Right ventricle myocardium inferior (tissue), 1 donor: ENCODE data around the gene AHNAK. TPM values are rescaled to one million over a fixed set of nuclear protein-coding genes. Genes with fewer than 3 reads are reported as not detected.

Experiments
- ATAC-seq: fragments of 200-7000 bp; cut with Tn5 transposase; one replicate; pipeline ENCODE4 v1.9.1; 2020; ENCODE audit warnings: mild to moderate bottlenecking, moderate library complexity
- DNase-seq: peaks from one replicate; pipeline ENCODE4 v3.0.0; 2021; ENCODE audit errors: missing footprints
- intact Hi-C: fragments of 100-400 bp; cut with DNase I; formaldehyde crosslinking; loops from one replicate; pipeline ENCODE4 v1.11.0; 2022
- total RNA-seq: library from RNA; stranded (reverse); fragmentation: NEBNext Ultra II Directional; extraction: Animal tissue kit (Norgen Biotek cat#: 25700); gene quantifications from one replicate; pipeline ENCODE4 v1.2.1, GENCODE V29; 2021
- donor health status: DM: no; HTN: yes; CAD: no; lungs with severe emphysema.

The AHNAK gene
- total RNA-seq, 1 donor from 2014 or later, result 332 TPM

GRCh38 chr11:62542750-62543567, 3.6 kb downstream of the AHNAK start:
- peak; percentile 38 for ATAC-seq
- DNase-seq, result peak; percentile 92

DNA sequence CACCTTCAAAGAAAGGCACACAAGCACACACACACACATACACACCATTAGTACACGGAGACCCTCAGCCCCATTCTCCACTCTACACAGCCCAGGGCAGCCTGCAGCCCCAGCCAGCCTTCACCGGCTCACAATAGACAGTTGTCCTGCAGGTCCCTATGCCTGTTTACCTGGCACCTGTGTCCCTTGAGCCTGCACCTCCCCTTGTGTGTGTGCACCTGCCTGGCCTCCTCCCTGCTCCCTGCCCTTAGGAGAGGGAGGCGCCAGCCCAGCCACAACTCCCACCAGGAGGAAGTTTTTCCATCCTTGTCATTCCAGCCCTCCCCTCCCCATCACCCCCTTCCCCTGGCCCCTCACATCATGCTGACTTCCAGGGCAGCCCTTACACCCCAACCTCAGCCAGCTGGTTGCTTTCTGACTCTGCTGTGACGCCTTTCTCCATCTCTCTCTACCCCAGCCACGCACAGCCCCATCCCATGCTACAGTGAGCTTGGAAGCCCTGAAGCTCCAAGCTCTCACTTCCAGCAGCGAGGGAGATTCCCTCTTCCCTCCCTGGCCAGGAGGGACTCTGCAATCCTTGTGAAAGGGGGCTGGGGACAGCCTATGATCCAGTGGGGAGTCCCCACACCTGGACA, 4.4 kb downstream of the AHNAK start:
- no peak for ATAC-seq

More at GRCh38 chr11:62542750-62543567, 3.6 kb downstream of the AHNAK start:
- intact Hi-C loops, result loop anchor here (2.0 to 5.0 kb wide), 2 partner anchors 118 to 146 kb away; no protein-coding TSS in a partner anchor

DNA sequence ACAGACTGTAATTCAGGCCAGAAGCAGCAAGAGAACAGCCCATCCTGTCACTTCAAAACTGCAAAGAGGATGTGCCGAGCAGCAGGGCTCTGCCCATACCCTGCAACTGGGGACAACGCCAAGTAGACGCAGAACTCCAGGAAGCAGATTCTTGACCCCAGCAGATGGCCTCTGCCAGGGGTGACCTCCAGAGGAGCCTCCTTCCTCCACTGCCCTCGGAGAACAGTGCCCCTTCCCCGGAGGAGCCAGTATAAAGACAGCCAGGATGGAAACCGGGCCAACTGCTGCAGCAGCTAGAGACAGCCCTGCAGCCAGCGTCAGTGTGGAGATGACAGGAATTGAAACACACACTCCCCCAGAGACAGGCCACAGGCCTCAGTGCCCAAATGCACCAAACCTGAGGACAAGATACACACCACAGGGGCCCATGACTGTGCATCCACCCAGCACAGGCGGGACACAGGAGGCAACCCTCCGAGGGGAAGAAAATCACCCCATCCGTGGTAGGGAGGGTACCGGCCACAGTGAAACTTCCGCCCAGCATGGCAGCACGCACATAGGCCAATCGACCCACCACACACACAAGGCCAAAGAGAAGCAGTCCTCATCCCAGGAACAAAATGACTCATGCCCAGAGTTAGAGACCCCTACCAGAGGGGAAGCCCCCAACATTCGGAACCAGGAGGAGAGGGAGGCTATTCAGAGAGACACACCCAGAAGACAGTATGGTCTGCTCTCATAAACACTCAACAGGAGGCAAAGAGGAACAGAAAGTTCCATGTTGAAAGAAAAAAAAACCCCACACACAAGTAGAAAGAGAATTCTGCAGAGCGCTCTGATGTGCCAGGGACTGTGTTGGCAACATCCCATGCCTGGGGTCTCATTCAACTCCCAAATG, 5.6 kb downstream of the AHNAK start:
- intact Hi-C loops, result loop anchor here (2.0 to 5.0 kb wide), 2 partner anchors 32 to 144 kb away; no protein-coding TSS in a partner anchor
- DNase-seq (no peak), ATAC-seq (no peak)

More for the DNA sequence above, 4.4 kb downstream of the AHNAK start:
- intact Hi-C loops, result loop anchor here (2.0 to 5.0 kb wide), 2 partner anchors 117 to 145 kb away; no protein-coding TSS in a partner anchor
- DNase-seq, result no peak

DNA sequence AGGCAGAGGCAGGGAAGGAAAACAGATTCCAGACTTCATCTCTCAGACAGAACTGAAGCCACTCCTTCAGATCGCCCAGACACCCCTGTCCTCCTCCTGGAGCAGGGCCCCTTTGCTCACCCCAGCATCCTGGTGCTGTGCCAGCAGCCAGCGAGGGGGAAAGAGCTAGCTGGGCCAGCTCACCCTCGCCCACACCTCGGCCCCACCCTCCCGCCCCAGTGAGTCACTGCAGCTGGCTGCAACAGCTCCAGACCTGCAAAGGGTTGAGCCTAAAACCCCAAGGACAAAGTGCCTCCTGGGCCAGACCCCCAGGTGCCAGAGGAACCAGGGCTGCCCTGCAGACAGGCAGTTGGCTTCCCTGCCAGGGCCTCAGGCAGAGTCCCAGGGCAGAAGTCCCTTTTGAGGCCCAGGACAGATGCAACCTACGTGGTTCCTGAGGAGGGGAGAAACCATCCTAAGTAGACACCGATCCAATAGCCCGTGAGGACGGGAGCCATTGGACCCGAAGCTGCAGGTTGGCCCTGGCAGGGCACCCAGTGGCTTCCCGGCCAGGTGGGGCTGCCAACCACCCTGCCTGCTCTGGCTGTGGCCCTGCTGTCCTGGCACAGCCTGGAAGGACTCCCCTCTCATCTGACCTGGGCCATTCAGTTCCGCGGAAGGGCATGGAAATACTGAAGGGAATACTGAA, 7.2 kb downstream of the AHNAK start:
- ATAC-seq (peak; percentile 29), DNase-seq (no peak)
- intact Hi-C loops, result no loop called here

DNA sequence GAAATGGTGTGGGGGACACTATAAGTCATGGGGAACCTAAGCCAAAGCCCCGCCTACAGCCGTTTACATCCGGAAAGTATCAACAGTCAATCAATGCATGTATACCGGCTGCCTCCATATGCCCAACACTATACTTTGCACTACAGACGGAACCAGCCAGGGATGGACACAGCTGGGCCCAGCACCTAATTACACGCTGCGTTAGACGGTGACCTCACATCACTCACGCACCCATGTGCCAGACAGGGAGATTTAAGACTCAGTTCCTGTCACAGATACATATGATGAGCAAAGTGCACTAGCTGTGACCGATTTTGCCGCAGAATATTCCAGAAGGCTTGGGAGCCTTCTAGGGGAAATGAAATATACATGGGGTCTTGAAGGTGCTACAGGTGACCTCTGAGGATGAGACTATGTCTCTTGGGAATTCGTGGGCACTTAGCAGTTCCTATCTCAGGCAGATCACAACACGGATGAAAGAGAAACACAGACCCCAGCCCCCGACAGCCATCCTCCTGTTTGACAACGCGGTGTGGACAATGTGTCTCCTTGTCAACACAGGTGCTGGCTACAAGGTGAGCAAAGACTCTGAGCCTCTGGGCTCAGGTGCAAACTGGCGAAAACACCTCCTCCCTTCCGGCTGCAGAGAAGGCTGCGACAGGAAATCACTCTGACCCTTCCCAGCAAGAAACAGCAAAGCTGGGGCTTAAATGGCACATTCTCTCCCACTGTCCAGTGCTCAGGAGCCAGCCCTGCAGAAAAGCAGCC, 8.0 kb downstream of the AHNAK start:
- intact Hi-C loops, result no loop called here
- ATAC-seq, result no peak
- no peak for DNase-seq

DNA sequence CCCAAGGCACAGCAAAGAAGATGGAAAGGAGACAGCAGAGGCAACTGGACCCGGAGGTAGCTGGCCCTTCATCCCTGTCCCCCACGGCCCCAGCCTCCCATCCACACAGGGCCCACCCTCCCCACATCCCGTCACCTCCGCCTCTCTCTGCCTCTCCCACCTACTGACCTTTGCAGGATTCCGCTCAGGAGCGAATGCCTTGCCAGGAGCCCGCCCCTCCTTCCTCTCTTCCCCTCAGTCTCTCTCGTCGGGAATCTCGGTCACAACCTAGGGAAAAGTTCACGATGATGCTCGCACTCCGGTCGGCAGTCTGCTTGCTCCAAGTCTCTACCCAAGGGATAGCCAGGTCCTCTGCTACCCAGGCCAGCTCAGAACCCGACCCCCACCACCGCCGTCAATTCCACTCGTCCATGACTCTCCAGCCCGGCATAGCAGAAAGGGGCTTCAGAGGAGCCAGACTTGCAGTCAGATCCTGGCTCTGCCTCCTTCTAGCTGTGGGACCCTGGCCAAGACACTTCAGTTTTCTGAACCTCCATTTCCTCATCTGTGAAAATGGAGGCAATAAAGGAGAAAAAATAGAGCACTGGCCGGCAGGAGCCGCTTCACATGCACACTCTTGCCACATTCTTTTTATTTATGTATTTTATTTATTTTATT, 10.2 kb downstream of the AHNAK start:
- ATAC-seq, result no peak
- intact Hi-C loops, result no loop called here
- DNase-seq, result no peak

DNA sequence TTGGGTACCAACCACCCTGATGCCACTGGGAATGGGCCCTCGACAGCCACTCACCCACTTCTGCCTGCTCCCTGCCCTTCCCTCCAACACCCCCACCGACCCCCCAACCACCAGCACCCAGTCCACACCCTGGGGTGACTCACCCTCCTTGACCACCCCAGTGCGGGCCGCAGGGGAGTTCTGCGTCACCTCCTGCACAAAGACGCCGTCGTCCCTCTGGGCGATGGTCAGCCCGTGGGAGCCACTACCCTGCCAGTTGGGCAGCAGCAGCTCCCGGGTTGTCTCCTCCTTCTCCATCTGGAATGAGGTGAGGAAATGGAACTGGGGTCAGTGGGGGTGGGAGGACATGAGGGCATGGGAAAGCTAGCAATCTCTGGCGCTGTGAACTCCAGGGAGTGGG, 10.8 kb downstream of the AHNAK start:
- intact Hi-C loops, result no loop called here
- DNase-seq (no peak), ATAC-seq (no peak)

DNA sequence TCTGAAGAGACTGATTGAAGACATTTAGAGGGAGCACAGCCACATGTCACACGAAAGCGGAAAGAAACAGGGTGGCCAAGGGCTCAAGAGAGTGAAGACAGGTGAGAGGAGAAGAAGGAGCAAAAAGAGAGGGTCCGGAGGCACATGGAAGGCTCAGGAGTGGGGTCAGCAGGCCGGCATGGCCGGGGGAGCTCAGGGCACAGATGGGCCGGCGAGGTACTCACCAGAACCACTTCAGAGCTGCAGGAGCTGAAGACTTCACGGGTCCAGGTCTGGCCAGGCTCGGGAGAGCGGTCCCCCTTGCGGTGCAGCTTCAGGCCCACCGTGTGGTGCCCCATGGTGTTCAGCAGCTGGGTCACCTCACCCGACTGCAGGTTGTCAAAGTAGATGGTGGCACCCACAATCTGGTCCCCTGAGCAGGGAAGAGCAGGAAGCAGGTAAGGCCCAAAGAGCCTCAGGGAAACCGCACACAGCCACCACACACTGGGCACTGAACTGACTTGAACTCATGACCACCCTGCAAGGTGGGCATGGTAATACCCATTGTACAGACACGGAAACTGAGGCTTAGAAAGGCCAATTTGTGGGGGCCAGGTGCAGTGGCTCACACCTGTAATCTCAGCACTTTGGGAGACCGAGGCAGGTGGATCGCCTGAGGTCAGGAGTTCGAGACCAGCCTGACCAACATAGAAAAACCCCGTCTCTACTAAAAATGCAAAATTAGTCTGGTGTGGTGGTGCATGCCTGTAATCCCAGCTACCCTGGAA, 11.6 kb downstream of the AHNAK start:
- no peak for ATAC-seq
- no peak for DNase-seq
- intact Hi-C loops, result no loop called here

GRCh38 chr11:62532096-62532495, 14.5 kb downstream of the AHNAK start:
- intact Hi-C loops, result no loop called here
- DNase-seq (no peak), ATAC-seq (no peak)

GRCh38 chr11:62516736-62517371, 29.8 kb downstream of the AHNAK start:
- ATAC-seq (no peak), DNase-seq (no peak)
- intact Hi-C loops, result no loop called here

- intact Hi-C loops, result no loop called here
- ATAC-seq (peak; percentile 23), DNase-seq (no peak)
Measured at GRCh38 chr11:62514151-62514550, 32.5 kb downstream of the AHNAK start.

- intact Hi-C loops, result no loop called here
- ATAC-seq, result no peak
- DNase-seq, result no peak
Measured at GRCh38 chr11:62513626-62514025, 33.0 kb downstream of the AHNAK start.

- intact Hi-C loops, result no loop called here
- ATAC-seq, result no peak
- DNase-seq, result no peak
Measured at GRCh38 chr11:62512961-62513360, 33.6 kb downstream of the AHNAK start.

DNA sequence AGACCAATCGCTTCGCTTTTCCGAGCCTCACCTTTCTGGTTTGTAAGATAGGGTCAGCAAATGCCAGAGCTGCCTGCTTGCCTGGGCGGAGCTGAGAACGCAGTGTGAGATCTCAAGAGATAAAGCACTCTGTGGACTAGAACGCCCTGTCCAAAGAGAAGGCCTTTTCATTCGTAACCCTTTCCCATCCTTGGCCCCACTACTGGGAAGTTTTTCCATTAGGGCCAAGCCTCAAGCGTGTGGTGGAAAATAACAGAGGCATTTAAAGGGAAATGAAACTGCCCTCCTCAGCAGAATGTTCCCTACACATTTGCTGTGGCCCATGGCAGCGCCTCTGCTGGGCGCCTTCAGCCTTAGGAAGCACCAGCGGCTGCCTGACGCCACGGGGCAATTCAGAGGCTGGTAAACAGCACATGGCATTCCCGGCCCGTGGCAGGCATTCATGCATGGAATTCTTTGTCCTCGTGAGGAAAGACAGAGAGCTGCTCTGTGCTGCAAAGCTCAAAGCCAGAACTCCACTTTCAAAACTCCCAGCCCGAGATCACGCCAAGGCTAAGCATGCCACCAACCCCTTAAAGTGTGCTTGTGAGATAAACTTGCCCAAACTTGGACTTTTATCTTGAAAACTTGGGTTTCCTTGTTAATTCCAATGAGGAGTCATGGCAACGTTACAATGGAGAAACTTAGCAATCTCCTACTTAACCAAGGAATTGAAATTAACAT, 38.1 kb downstream of the AHNAK start:
- ATAC-seq, result peak; percentile 89
- intact Hi-C loops, result loop anchor here (2.0 kb wide), 1 partner anchor 32 kb away; no protein-coding TSS in a partner anchor
- peak; percentile 90 for DNase-seq

DNA sequence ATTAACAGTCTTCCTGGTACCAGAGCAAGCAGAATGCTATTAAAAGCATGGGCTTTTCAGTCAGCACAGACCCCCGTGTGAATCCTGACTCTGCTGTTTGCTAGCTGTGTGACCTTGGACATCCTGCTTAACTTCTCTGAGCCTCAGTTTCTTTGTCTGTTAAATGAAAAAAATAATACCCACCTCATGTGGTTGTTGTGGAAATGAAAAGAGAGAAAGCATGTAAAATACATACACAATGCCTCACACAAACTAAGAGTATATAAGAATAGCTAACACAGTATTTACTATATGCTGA, 39.5 kb downstream of the AHNAK start:
- ATAC-seq, result no peak
- intact Hi-C loops, result no loop called here
- DNase-seq, result no peak
